HG03354 (cell line): ENCODE results near the gene GPR107.
"Not testable (repeated sequence)": the region's sequence is repeated elsewhere in the genome, so short reads cannot be mapped to it uniquely, and the experiment has no call there.

Experiments used
- ATAC-seq: cut with Tn5 transposase; IDR thresholded peaks from one replicate; pipeline ENCODE4 v1.9.1; 2021; ENCODE audit warnings: mild to moderate bottlenecking; ENCODE audit not compliant: unreplicated experiment, poor library complexity, severe bottlenecking

GPR107 gene

GRCh38 chr9:130053504-130054324 is at the start of gene GPR107:
TSS of gene GPR107 (plus strand) at chr9:130053906. CDS start at chr9:130053933, 27 bp downstream.
- ATAC-seq = peak; percentile 82

GRCh38 chr9:130003943-130004552 is 49.7 kb upstream of the GPR107 start:
- ATAC-seq = no peak

GRCh38 chr9:130006952-130007351 is 46.8 kb upstream of the GPR107 start:
- ATAC-seq = not testable (repeated sequence)

GRCh38 chr9:130008538-130008937 is 45.2 kb upstream of the GPR107 start:
- ATAC-seq = no peak

- ATAC-seq = not testable (repeated sequence)
Observed at GRCh38 chr9:130009546-130009945, 44.2 kb upstream of the GPR107 start.

- ATAC-seq = peak; percentile 50
Observed at GRCh38 chr9:130010151-130010988, 43.3 kb upstream of the GPR107 start.

GRCh38 chr9:130013326-130013725 is 40.4 kb upstream of the GPR107 start:
- ATAC-seq = no peak

- ATAC-seq = no peak
Observed at GRCh38 chr9:130015353-130016019, 38.2 kb upstream of the GPR107 start.

- no peak for ATAC-seq
Observed at GRCh38 chr9:130017076-130017475, 36.6 kb upstream of the GPR107 start.

- ATAC-seq = not testable (repeated sequence)
Observed at GRCh38 chr9:130017510-130017909, 36.2 kb upstream of the GPR107 start.

- ATAC-seq = no peak
Observed at GRCh38 chr9:130018265-130018664, 35.4 kb upstream of the GPR107 start.

- no peak for ATAC-seq
Observed at GRCh38 chr9:130020618-130021017, 33.1 kb upstream of the GPR107 start.

GRCh38 chr9:130021123-130021522 is 32.6 kb upstream of the GPR107 start:
- no peak for ATAC-seq

- ATAC-seq = not testable (repeated sequence)
Observed at GRCh38 chr9:130021842-130022241, 31.9 kb upstream of the GPR107 start.

- no peak for ATAC-seq
Observed at GRCh38 chr9:130022566-130023143, 31.1 kb upstream of the GPR107 start.

- ATAC-seq = peak; percentile 51
Observed at GRCh38 chr9:130023144-130023787, 30.4 kb upstream of the GPR107 start.

GRCh38 chr9:130023994-130024596 is 29.6 kb upstream of the GPR107 start:
- ATAC-seq = no peak

GRCh38 chr9:130024597-130024994 is 29.1 kb upstream of the GPR107 start:
- no peak for ATAC-seq
